ENCODE data around the gene EPHB3. TPM values are rescaled to one million over a fixed set of nuclear protein-coding genes. Genes with fewer than 3 reads are reported as not detected.
A peak's percentile ranks its signal among the peaks of the same experiment; 100 is the strongest.

Gene EPHB3
- total RNA-seq, 1 donor from 2014 or later = 1.6 TPM

GRCh38 chr3:184574515-184575417 lies 13.2 kb downstream of the EPHB3 start:
- DNase-seq (no peak), ATAC-seq (no peak)
- intact Hi-C loops (cut with micrococcal nuclease) = no loop called here

GRCh38 chr3:184575701-184576100 lies 14.1 kb downstream of the EPHB3 start:
- DNase-seq (no peak), ATAC-seq (no peak)
- intact Hi-C loops (cut with micrococcal nuclease) = no loop called here

- DNase-seq = no peak
- intact Hi-C loops (cut with micrococcal nuclease) = no loop called here
- no peak for ATAC-seq
Measured at GRCh38 chr3:184576457-184577240, 15.1 kb downstream of the EPHB3 start.

GRCh38 chr3:184577546-184577945 lies 16.0 kb downstream of the EPHB3 start:
- ATAC-seq (no peak), DNase-seq (no peak)
- intact Hi-C loops (cut with micrococcal nuclease) = no loop called here

- ATAC-seq = no peak
Measured at GRCh38 chr3:184578218-184578617, 16.6 kb downstream of the EPHB3 start.

GRCh38 chr3:184578822-184579221 lies 17.2 kb downstream of the EPHB3 start:
- intact Hi-C loops (cut with micrococcal nuclease) = no loop called here
- ATAC-seq = no peak

More at GRCh38 chr3:184578218-184578617, 16.6 kb downstream of the EPHB3 start:
- intact Hi-C loops (cut with micrococcal nuclease) = no loop called here
- no peak for DNase-seq

GRCh38 chr3:184579513-184579912 lies 17.9 kb downstream of the EPHB3 start:
- no peak for DNase-seq
- intact Hi-C loops (cut with micrococcal nuclease) = no loop called here
- ATAC-seq = no peak

More at GRCh38 chr3:184578822-184579221, 17.2 kb downstream of the EPHB3 start:
- DNase-seq = no peak

GRCh38 chr3:184580376-184580775 lies 18.8 kb downstream of the EPHB3 start:
- DNase-seq (no peak), ATAC-seq (no peak)
- intact Hi-C loops (cut with micrococcal nuclease) = no loop called here

GRCh38 chr3:184581331-184581855 lies 19.8 kb downstream of the EPHB3 start:
- ATAC-seq = no peak
- intact Hi-C loops (cut with micrococcal nuclease) = no loop called here
- DNase-seq = no peak

GRCh38 chr3:184582646-184583577 lies 21.3 kb downstream of the EPHB3 start:
- ATAC-seq (peak; percentile 79), DNase-seq (peak; percentile 68)
- intact Hi-C loops (cut with micrococcal nuclease) = no loop called here

GRCh38 chr3:184583578-184584451 lies 22.2 kb downstream of the EPHB3 start:
- ATAC-seq = peak; percentile 82
- intact Hi-C loops (cut with micrococcal nuclease) = no loop called here
- DNase-seq = peak; percentile 77

- ATAC-seq (peak; percentile 53), DNase-seq (no peak)
- intact Hi-C loops (cut with micrococcal nuclease) = no loop called here
Measured at GRCh38 chr3:184584464-184584891, 22.9 kb downstream of the EPHB3 start.

- no peak for DNase-seq
- intact Hi-C loops (cut with micrococcal nuclease) = no loop called here
- no peak for ATAC-seq
Measured at GRCh38 chr3:184585545-184585944, 24.0 kb downstream of the EPHB3 start.

- intact Hi-C loops (cut with micrococcal nuclease) = no loop called here
- no peak for ATAC-seq
- no peak for DNase-seq
Measured at GRCh38 chr3:184586851-184587250, 25.3 kb downstream of the EPHB3 start.

- ATAC-seq (no peak), DNase-seq (no peak)
- intact Hi-C loops (cut with micrococcal nuclease) = no loop called here
Measured at GRCh38 chr3:184588776-184589175, 27.2 kb downstream of the EPHB3 start.

GRCh38 chr3:184590795-184591194 lies 29.2 kb downstream of the EPHB3 start:
- intact Hi-C loops (cut with micrococcal nuclease) = no loop called here
- no peak for DNase-seq
- ATAC-seq = no peak

- intact Hi-C loops (cut with micrococcal nuclease) = no loop called here
- DNase-seq (no peak), ATAC-seq (no peak)
Measured at GRCh38 chr3:184591789-184592188, 30.2 kb downstream of the EPHB3 start.

All from left ventricle myocardium superior (tissue), 1 donor.